ENCODE results near the gene S100A13.
A peak's percentile ranks its signal among the peaks of the same experiment; 100 is the strongest.

S100A13 gene

DNA sequence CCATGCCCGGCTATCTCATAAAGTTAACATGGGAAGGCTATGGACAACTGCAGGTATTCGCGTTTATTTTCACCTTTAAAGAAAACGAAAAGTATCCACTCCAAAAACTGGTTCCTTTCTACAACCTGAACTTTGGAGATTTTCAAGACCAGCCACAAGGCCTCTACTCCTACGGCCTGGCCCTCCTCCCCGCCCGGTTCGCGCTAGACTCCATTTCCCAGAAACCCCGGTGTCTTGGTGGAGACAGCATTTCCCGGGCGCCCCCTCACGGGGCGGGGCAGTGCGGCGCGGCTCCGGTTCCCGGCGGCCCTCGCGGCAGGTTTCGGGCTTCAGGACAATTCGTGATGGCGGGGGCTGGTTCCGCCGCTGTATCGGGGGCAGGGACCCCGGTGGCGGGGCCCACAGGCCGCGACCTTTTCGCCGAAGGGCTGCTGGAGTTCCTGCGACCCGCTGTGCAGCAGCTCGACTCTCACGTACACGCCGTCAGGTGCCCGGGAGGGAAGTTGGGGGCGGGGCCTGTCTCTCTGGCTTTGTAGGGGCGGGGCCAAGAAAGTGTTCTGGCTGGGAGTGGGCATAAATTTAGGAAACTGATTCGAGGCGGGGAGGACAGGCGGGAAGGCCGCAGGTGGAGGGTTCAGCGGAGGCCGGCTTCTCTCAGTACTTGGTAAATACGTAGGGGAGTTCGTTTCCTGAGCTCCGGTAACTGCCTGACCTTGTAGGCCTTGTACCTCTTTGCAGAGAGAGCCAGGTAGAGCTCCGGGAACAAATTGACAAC, 31.3 kb upstream of the S100A13 start, which contains the start of gene SNAPIN:
Gene SNAPIN (plus strand): TSS at position 304 of the 775 bp plus-strand sequence. CDS start 41 bp downstream, at position 345.
- TF ChIP-seq EZH2phosphoT487 (conservative IDR thresholded peaks at IDR 0.05; ENCODE audit: low read length) (no peak), CTCF (IDR thresholded peaks at IDR 0.05; ENCODE audit: insufficient read depth, low read length, poor library complexity, severe bottlenecking) (no peak)
- Histone ChIP-seq H3K9me3 (ENCODE audit: insufficient read depth, low read length) (no peaks in the 10 kb centered on the region), H3K79me2 (ENCODE audit: insufficient read depth, low read length) (peaks cover 12% of the 10 kb centered on the region; the same call in 1 of the 2 replicates), H3K9ac (ENCODE audit: low read length) (peak within 1 kb of the TSS; percentile 77), H3K4me2 (ENCODE audit: low read depth, low read length, poor library complexity, severe bottlenecking) (peak within 1 kb of the TSS; percentile 79), H3K9me2 (replicated peaks; ENCODE audit: insufficient read depth, low read length) (no peaks in the 10 kb centered on the region), H2AFZ (ENCODE audit: low read depth, low read length, severe bottlenecking) (peak within 1 kb of the TSS; percentile 96), H3K27me3 (ENCODE audit: low read length) (no peaks in the 10 kb centered on the region), H3K4me3 (ENCODE audit: insufficient read depth, low read length, poor library complexity, severe bottlenecking) (peak within 1 kb of the TSS; percentile 88), H3K27ac (ENCODE audit: low read depth, low read length) (peak within 1 kb of the TSS; percentile 71), H3F3A (ENCODE audit: insufficient read depth) (peaks cover 31% of the 10 kb centered on the region), H3K36me3 (ENCODE audit: low read length) (peaks cover 23% of the 10 kb centered on the region), H4K20me1 (ENCODE audit: low read depth, low read length) (no peaks in the 10 kb centered on the region)

GRCh38 chr1:153655333-153655732, 28.0 kb upstream of the S100A13 start:
- Histone ChIP-seq H3K9me2 (replicated peaks; ENCODE audit: insufficient read depth, low read length) (no peaks in the 10 kb centered on the region), H2AFZ (ENCODE audit: low read depth, low read length, severe bottlenecking) (no peak overlapping the region), H3K4me2 (ENCODE audit: low read depth, low read length, poor library complexity, severe bottlenecking) (no peak overlapping the region), H3K27me3 (ENCODE audit: low read length) (no peaks in the 10 kb centered on the region), H3K4me3 (ENCODE audit: insufficient read depth, low read length, poor library complexity, severe bottlenecking) (no peak overlapping the region), H3K27ac (ENCODE audit: low read depth, low read length) (no peak overlapping the region), H3F3A (ENCODE audit: insufficient read depth) (no peaks in the 10 kb centered on the region), H3K36me3 (ENCODE audit: low read length) (no peaks in the 10 kb centered on the region), H3K79me2 (ENCODE audit: insufficient read depth, low read length) (peaks cover 12% of the 10 kb centered on the region; the same call in 1 of the 2 replicates), H3K9ac (ENCODE audit: low read length) (no peak overlapping the region), H4K20me1 (ENCODE audit: low read depth, low read length) (no peaks in the 10 kb centered on the region), H3K9me3 (ENCODE audit: insufficient read depth, low read length) (no peaks in the 10 kb centered on the region)
- TF ChIP-seq EZH2phosphoT487 (conservative IDR thresholded peaks at IDR 0.05; ENCODE audit: low read length), result no peak
- TF ChIP-seq CTCF (IDR thresholded peaks at IDR 0.05; ENCODE audit: insufficient read depth, low read length, poor library complexity, severe bottlenecking), result no peak

- Histone ChIP-seq H3K27ac (ENCODE audit: low read depth, low read length) (no peak overlapping the region), H3K9me2 (replicated peaks; ENCODE audit: insufficient read depth, low read length) (no peaks in the 10 kb centered on the region), H3K27me3 (ENCODE audit: low read length) (no peaks in the 10 kb centered on the region), H4K20me1 (ENCODE audit: low read depth, low read length) (no peaks in the 10 kb centered on the region), H3K4me3 (ENCODE audit: insufficient read depth, low read length, poor library complexity, severe bottlenecking) (no peak overlapping the region), H3K79me2 (ENCODE audit: insufficient read depth, low read length) (no peaks in the 10 kb centered on the region), H3K9me3 (ENCODE audit: insufficient read depth, low read length) (no peaks in the 10 kb centered on the region), H2AFZ (ENCODE audit: low read depth, low read length, severe bottlenecking) (no peak overlapping the region), H3K9ac (ENCODE audit: low read length) (no peak overlapping the region), H3K4me2 (ENCODE audit: low read depth, low read length, poor library complexity, severe bottlenecking) (no peak overlapping the region), H3F3A (ENCODE audit: insufficient read depth) (no peaks in the 10 kb centered on the region), H3K36me3 (ENCODE audit: low read length) (no peaks in the 10 kb centered on the region)
- TF ChIP-seq CTCF (IDR thresholded peaks at IDR 0.05; ENCODE audit: insufficient read depth, low read length, poor library complexity, severe bottlenecking) (no peak), EZH2phosphoT487 (conservative IDR thresholded peaks at IDR 0.05; ENCODE audit: low read length) (no peak)
Measured at GRCh38 chr1:153652805-153653500, 25.6 kb upstream of the S100A13 start.
